HG02678 (cell line): Measurements from ENCODE around the gene KRTAP9-6.

Experiments
- ATAC-seq: cut with Tn5 transposase; IDR thresholded peaks from one replicate; pipeline ENCODE4 v1.9.1; 2021; ENCODE audit warnings: mild to moderate bottlenecking, moderate library complexity; ENCODE audit not compliant: unreplicated experiment

Gene KRTAP9-6

GRCh38 chr17:41315204-41315794, 50.1 kb downstream of the KRTAP9-6 start, which contains the start of gene KRTAP17-1:
Gene KRTAP17-1 (minus strand): TSS chr17:41315710. CDS start chr17:41315650, 60 bp downstream.
- ATAC-seq = no peak
